DOHH2 (cell line): ENCODE measurements around the gene EXD3.

Experiments
- H3F3A ChIP-seq: fragments of 200-600 bp; sonication (generic), shearing (Covaris generic); 2 replicates; pipeline ENCODE4 v1.6.0; 2016; ENCODE audit warnings: antibody characterized with exemption, mild to moderate bottlenecking; ENCODE audit not compliant: control insufficient read depth, insufficient read depth
- H3K27ac ChIP-seq: fragments of 200-600 bp; sonication (generic); 2 replicates; pipeline ENCODE4 v1.5.1; 2014; ENCODE audit warnings: low read depth, mild to moderate bottlenecking, low read length, moderate library complexity
- H3K27me3 ChIP-seq: fragments of 200-600 bp; sonication (generic); 2 replicates; pipeline ENCODE4 v1.6.1; 2014; ENCODE audit warnings: mild to moderate bottlenecking, low read length, mixed read lengths; ENCODE audit not compliant: control insufficient read depth
- H3K36me3 ChIP-seq: fragments of 200-600 bp; sonication (generic); 2 replicates; pipeline ENCODE4 v1.6.1; 2014; ENCODE audit warnings: mild to moderate bottlenecking, low read length, moderate library complexity, mixed read lengths; ENCODE audit not compliant: control insufficient read depth
- H3K4me1 ChIP-seq: fragments of 200-600 bp; sonication (generic); 2 replicates; pipeline ENCODE4 v1.6.1; 2014; ENCODE audit warnings: mild to moderate bottlenecking, low read length, mixed read lengths; ENCODE audit not compliant: control insufficient read depth
- H3K4me2 ChIP-seq: fragments of 200-600 bp; sonication (generic); 2 replicates; pipeline ENCODE4 v1.6.0; 2014; ENCODE audit warnings: mild to moderate bottlenecking, low read length, moderate library complexity
- H3K4me3 ChIP-seq: fragments of 200-600 bp; sonication (generic); 2 replicates; pipeline ENCODE4 v1.5.1; 2014; ENCODE audit warnings: mild to moderate bottlenecking, low read length, mixed read lengths
- H3K79me2 ChIP-seq: fragments of 200-600 bp; sonication (generic); 2 replicates; pipeline ENCODE4 v1.6.1; 2014; ENCODE audit warnings: mild to moderate bottlenecking, low read length, mixed read lengths; ENCODE audit not compliant: control insufficient read depth
- H3K9me2 ChIP-seq: fragments of 200-600 bp; sonication (generic); replicated peaks from 2 replicates; pipeline ENCODE4 v1.6.1; 2014; ENCODE audit warnings: mild to moderate bottlenecking, low read length, mixed read lengths; ENCODE audit not compliant: control insufficient read depth
- H3K9me3 ChIP-seq: fragments of 200-600 bp; sonication (generic); 2 replicates; pipeline ENCODE4 v1.6.1; 2014; ENCODE audit warnings: antibody characterized with exemption, low read length, mixed read lengths; ENCODE audit not compliant: control insufficient read depth, insufficient read depth
- H4K20me1 ChIP-seq: fragments of 200-600 bp; sonication (generic); 2 replicates; pipeline ENCODE4 v1.6.0; 2014; ENCODE audit warnings: low read depth, mild to moderate bottlenecking, antibody characterized with exemption, low read length, moderate library complexity; ENCODE audit not compliant: control insufficient read depth, insufficient read depth
- CTCF ChIP-seq: fragments of 200-600 bp; sonication (generic); IDR thresholded peaks from one replicate; pipeline ENCODE4 v1.5.1; 2014; ENCODE audit warnings: antibody characterized with exemption, mild to moderate bottlenecking, low read depth, low read length; ENCODE audit not compliant: poor library complexity, severe bottlenecking
- EZH2phosphoT487 ChIP-seq: fragments of 200-600 bp; sonication (generic); IDR thresholded peaks from 2 replicates; pipeline ENCODE4 v1.6.1; 2017; ENCODE audit warnings: borderline replicate concordance, mild to moderate bottlenecking, antibody characterized with exemption, low read length, moderate library complexity, mixed read lengths

EXD3 gene

GRCh38 chr9:137294091-137294680 is 128.8 kb downstream of the EXD3 start:
- Histone ChIP-seq H3K4me3 (no peak overlapping the region), H3K36me3 (peaks cover 3% of the 10 kb centered on the region; the same call in 1 of the 2 replicates), H3K27me3 (0 out of 2 replicates have a peak, but pooled peaks cover 3% of the 10 kb centered on the region), H4K20me1 (peaks cover 7% of the 10 kb centered on the region; the same call in 1 of the 2 replicates), H3K9me2 (no peaks in the 10 kb centered on the region), H3K79me2 (no peaks in the 10 kb centered on the region), H3F3A (peaks cover 6% of the 10 kb centered on the region; the same call in 1 of the 2 replicates), H3K4me2 (no peak overlapping the region), H3K9me3 (peaks cover 6% of the 10 kb centered on the region; the same call in 1 of the 2 replicates), H3K27ac (no peak overlapping the region), H3K4me1 (peaks cover 43% of the 10 kb centered on the region)
- TF ChIP-seq CTCF (no peak), EZH2phosphoT487 (no peak)

GRCh38 chr9:137293482-137294090 is 129.4 kb downstream of the EXD3 start:
- TF ChIP-seq EZH2phosphoT487 (no peak), CTCF (no peak)
- Histone ChIP-seq H3K27me3 (0 out of 2 replicates have a peak, but pooled peaks cover 3% of the 10 kb centered on the region), H3K4me1 (peaks cover 38% of the 10 kb centered on the region)

GRCh38 chr9:137293094-137293481 is 129.9 kb downstream of the EXD3 start:
- H3K4me3 ChIP-seq: no peak overlapping the region
- H3K9me2 ChIP-seq: no peaks in the 10 kb centered on the region
- TF ChIP-seq EZH2phosphoT487: no peak
- no peak for TF ChIP-seq CTCF
- H3K79me2 ChIP-seq: no peaks in the 10 kb centered on the region
- H3K27me3 ChIP-seq: 0 out of 2 replicates have a peak, but pooled peaks cover 3% of the 10 kb centered on the region
- H3K9me3 ChIP-seq: peaks cover 6% of the 10 kb centered on the region; the same call in 1 of the 2 replicates
- peaks cover 33% of the 10 kb centered on the region for H3K4me1 ChIP-seq
- H3K27ac ChIP-seq: no peak overlapping the region
- H3F3A ChIP-seq: peaks cover 4% of the 10 kb centered on the region; the same call in 1 of the 2 replicates
- H3K4me2 ChIP-seq: no peak overlapping the region
- H4K20me1 ChIP-seq: no peaks in the 10 kb centered on the region; the same call in 1 of the 2 replicates
- no peaks in the 10 kb centered on the region for H3K36me3 ChIP-seq

More at GRCh38 chr9:137293482-137294090, 129.4 kb downstream of the EXD3 start:
- no peak overlapping the region for H3K4me3 ChIP-seq
- H4K20me1 ChIP-seq: peaks cover 3% of the 10 kb centered on the region; the same call in 1 of the 2 replicates
- H3K36me3 ChIP-seq: peaks cover 2% of the 10 kb centered on the region; the same call in 1 of the 2 replicates
- H3K27ac ChIP-seq: no peak overlapping the region
- no peaks in the 10 kb centered on the region for H3K9me2 ChIP-seq
- no peak overlapping the region for H3K4me2 ChIP-seq
- H3K9me3 ChIP-seq: peaks cover 6% of the 10 kb centered on the region; the same call in 1 of the 2 replicates
- peaks cover 6% of the 10 kb centered on the region; the same call in 1 of the 2 replicates for H3F3A ChIP-seq
- H3K79me2 ChIP-seq: no peaks in the 10 kb centered on the region
